BE2C (cell line): ENCODE results near the gene FSTL4.

Experiments
- DNase-seq: peaks from one replicate; pipeline ENCODE4 v3.0.0-alpha.2; 2020
- H3K27me3 ChIP-seq: fragments of 250-450 bp; sonication (Bioruptor Pico); 2 replicates; pipeline ENCODE4 v1.5.1; 2020; ENCODE audit warnings: mild to moderate bottlenecking
- H3K36me3 ChIP-seq: fragments of 250-450 bp; sonication (Bioruptor Pico); 2 replicates; pipeline ENCODE4 v1.5.1; 2020; ENCODE audit warnings: mild to moderate bottlenecking
- H3K4me1 ChIP-seq: fragments of 250-450 bp; sonication (Bioruptor Pico); 2 replicates; pipeline ENCODE4 v1.5.1; 2020
- H3K4me3 ChIP-seq: 2 replicates; pipeline ENCODE4 v1.5.1; 2011; ENCODE audit warnings: low read depth, low read length
- H3K9me3 ChIP-seq: fragments of 250-450 bp; sonication (Bioruptor Pico); 2 replicates; pipeline ENCODE4 v1.5.1; 2020
- TF ChIP-seq, protein P1 (sequence below): IDR thresholded peaks from 2 replicates; pipeline ENCODE4 v1.5.1; 2012; ENCODE audit warnings: mild to moderate bottlenecking, low read depth, low read length

The FSTL4 gene

DNA sequence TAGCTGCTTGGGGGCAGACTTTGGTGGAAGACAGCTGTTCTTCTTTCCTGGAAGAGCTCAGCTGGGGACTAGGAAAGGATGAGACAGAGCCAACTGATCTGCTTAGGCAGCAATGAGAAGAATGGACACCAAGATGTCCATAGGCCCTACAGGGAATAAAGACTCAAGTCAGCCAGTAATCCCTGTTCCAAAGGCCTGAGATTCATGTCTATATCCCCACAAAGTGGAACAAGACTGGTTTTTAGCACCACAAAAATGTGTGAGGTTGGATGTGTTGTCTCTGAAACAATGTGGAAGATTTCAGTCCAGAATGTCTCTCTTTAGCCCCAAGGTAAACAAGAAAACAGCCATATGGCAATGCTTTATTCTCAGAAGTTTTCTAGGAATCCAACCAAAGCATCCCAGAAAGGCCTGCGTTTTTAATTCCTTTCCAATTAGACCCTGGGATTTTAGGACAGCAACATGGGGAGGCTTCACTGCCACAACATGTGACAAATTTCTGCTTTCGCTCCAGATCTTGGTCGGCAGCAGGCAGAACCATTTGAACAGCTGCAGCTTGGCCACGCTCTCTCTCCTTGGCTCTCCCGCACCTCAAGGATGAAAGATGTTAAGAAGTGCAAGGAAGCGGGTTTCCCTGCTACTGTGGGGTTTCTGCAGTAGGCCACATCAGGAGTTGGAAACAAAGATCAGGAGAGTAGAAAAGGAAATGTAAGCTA, 245.1 kb downstream of the FSTL4 start:
- no peak for DNase-seq
- TF ChIP-seq, protein P1, sequence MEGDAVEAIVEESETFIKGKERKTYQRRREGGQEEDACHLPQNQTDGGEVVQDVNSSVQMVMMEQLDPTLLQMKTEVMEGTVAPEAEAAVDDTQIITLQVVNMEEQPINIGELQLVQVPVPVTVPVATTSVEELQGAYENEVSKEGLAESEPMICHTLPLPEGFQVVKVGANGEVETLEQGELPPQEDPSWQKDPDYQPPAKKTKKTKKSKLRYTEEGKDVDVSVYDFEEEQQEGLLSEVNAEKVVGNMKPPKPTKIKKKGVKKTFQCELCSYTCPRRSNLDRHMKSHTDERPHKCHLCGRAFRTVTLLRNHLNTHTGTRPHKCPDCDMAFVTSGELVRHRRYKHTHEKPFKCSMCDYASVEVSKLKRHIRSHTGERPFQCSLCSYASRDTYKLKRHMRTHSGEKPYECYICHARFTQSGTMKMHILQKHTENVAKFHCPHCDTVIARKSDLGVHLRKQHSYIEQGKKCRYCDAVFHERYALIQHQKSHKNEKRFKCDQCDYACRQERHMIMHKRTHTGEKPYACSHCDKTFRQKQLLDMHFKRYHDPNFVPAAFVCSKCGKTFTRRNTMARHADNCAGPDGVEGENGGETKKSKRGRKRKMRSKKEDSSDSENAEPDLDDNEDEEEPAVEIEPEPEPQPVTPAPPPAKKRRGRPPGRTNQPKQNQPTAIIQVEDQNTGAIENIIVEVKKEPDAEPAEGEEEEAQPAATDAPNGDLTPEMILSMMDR, result no peak

DNA sequence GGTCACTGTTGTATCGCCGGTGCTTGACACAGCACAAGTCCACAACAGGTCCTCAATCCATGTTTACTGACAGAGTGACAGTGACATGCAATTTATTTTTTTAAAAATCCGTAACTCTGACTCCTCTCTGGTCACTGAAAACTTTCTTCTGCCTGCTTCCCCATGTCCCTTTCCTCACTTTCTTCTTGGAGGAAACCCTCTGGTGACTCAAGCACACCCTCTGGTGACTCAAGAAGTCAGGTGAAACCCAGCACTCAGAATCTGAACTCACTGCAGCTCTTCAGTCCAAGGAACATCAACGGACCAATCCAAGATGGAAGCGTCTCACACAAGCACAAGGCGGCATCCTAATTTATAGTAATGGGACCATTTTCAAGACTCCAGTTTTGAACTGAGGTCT, 245.9 kb downstream of the FSTL4 start:
- H3K36me3 ChIP-seq, result no peaks in the 10 kb centered on the region
- H3K9me3 ChIP-seq, result no peaks in the 10 kb centered on the region
- no peak for DNase-seq
- TF ChIP-seq, protein P1, result no peak
- H3K27me3 ChIP-seq, result no peaks in the 10 kb centered on the region
- H3K4me1 ChIP-seq, result no peaks in the 10 kb centered on the region
- H3K4me3 ChIP-seq, result no peak overlapping the region

More for the DNA sequence above, 245.1 kb downstream of the FSTL4 start:
- Histone ChIP-seq H3K4me1 (no peaks in the 10 kb centered on the region), H3K27me3 (no peaks in the 10 kb centered on the region), H3K9me3 (no peaks in the 10 kb centered on the region), H3K36me3 (no peaks in the 10 kb centered on the region), H3K4me3 (no peak overlapping the region)

DNA sequence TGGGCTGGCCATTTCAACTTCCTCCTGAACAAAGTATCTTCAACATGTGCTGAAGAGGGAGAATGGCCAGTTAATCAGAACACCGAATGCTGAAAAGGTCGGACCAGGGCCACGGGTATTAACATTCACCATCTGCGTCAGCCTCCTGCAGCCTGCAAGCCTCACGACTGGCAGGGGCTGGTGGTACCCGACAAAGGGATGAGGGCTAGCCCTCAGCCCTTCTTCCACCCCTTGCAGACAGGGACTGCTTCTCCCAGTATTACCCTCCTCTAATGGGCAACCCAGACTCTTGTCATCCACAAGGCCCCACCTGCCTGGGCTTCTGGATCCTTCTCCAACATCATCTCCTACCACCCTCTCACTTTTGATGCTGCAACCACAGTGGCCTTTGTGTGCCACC, 246.6 kb downstream of the FSTL4 start:
- TF ChIP-seq, protein P1, result no peak
- H3K36me3 ChIP-seq, result no peaks in the 10 kb centered on the region
- H3K27me3 ChIP-seq, result no peaks in the 10 kb centered on the region

DNA sequence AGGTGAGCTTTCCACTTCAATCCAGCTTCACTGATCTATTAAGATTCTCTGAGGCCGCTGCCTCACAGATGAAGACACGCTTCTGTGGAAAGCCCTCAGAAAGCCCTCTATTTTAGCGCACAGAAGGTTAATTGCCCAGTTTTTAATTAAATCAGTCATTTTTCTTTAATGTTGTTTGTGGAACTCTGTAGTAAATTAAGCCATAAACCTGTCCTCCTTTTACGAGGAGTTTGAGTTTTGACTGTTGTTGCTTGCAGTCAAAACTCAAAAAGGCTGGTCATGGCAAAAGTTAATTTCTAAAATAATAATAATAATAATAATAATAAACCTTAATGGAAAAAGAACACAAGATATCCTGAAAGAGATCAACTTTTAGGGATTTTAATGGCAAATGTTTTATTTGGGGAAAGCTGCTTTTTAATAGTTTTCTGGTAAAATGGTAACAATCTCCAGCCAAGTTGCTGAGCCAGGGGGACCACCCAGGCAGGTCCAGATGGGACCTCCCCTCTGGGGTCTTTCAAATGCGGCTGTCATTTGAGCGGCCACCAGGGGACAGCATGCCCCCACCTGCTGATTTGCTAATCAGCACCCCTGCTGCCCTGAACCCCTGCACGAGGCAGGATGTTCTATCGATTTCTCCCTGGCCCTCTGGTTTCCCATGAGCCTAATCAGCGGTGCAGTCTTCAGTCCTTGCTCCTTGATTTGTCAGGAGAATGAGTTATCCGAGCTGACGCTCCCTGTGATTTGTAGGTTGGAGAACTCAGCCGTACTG, 247.2 kb downstream of the FSTL4 start:
- H3K36me3 ChIP-seq, result no peaks in the 10 kb centered on the region
- no peaks in the 10 kb centered on the region for H3K9me3 ChIP-seq
- TF ChIP-seq, protein P1, result peak; percentile 67
- no peaks in the 10 kb centered on the region for H3K4me1 ChIP-seq
- H3K4me3 ChIP-seq, result no peak overlapping the region
- DNase-seq, result peak; percentile 25
- H3K27me3 ChIP-seq, result no peaks in the 10 kb centered on the region

More for the DNA sequence above, 246.6 kb downstream of the FSTL4 start:
- no peaks in the 10 kb centered on the region for H3K4me1 ChIP-seq
- no peaks in the 10 kb centered on the region for H3K9me3 ChIP-seq
- no peak overlapping the region for H3K4me3 ChIP-seq
- DNase-seq, result no peak

DNA sequence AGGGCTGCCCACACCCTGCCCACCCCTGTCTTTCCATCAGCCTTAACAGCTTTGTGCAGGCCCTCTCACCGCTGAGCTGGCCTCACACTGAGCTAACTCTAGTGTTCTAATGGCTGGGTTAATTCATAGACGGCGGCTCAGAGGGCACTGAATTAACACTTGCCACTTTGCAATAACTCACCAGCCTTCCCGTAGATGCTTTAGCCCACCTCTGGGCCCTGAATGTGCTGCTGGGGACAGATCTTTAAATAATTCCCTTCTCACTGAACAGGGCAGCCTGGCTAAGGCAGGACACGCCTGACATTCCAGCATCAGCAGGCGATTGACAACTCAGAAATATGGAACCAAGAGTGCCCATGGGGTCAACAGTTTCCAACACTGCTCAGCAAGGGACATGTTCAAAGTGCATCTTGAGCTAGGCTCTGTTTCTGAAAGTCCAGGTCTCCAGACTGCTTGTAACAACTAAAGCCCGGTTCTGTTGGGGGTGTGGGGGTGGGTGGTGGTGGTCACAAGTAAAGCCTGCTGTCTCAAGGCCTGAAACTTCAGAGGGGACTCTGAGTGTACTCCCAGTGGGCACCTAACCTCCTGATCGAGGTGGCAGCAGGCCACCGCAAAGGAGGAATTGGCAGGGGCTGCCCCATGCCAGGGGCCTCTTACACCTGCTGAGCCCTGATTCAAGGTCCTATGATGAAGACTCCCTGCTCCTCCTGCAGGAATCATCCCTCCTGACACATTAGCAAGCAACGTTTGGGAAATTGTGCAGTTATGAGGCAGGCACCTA, 248.3 kb downstream of the FSTL4 start:
- Histone ChIP-seq H3K4me1 (no peaks in the 10 kb centered on the region), H3K4me3 (no peak overlapping the region), H3K27me3 (no peaks in the 10 kb centered on the region), H3K9me3 (no peaks in the 10 kb centered on the region), H3K36me3 (no peaks in the 10 kb centered on the region)
- no peak for DNase-seq
- TF ChIP-seq, protein P1, result no peak
